22Rv1 (cell line): ENCODE results near the gene SLC8A3.

Experiments used
- H3K27ac ChIP-seq: fragments of 450-650 bp; 2 replicates; pipeline ENCODE4 v1.5.1; 2017
- ZFX ChIP-seq: fragments of 450-650 bp; IDR thresholded peaks from 2 replicates; pipeline ENCODE4 v1.6.1; 2017; ENCODE audit warnings: antibody characterized with exemption, borderline replicate concordance
- TF ChIP-seq, protein P1 (sequence below): fragments of 450-650 bp; IDR thresholded peaks from 2 replicates; pipeline ENCODE4 v1.5.1; 2017; ENCODE audit warnings: mild to moderate bottlenecking

SLC8A3 gene

DNA sequence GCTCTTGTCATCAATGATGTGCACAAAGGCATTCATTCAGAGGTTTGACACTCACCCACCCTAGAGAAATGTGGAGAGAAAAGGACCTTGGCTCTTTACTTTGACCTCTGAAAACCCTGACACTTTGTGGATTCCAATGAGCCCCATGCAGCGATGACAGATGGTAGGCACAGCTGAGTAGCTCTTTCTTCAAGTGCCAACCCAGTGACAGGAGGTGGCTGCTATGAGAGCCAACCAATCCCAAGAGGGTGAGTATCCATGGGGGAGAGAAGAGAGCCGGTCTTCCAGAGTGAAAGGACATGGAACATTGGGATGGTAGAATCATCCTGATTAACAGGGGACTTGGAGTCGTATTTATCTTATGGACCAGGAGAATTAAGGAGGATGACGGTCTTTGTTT is 17.8 kb downstream of the SLC8A3 start:
- H3K27ac ChIP-seq: no peak overlapping the region
- TF ChIP-seq, protein P1, sequence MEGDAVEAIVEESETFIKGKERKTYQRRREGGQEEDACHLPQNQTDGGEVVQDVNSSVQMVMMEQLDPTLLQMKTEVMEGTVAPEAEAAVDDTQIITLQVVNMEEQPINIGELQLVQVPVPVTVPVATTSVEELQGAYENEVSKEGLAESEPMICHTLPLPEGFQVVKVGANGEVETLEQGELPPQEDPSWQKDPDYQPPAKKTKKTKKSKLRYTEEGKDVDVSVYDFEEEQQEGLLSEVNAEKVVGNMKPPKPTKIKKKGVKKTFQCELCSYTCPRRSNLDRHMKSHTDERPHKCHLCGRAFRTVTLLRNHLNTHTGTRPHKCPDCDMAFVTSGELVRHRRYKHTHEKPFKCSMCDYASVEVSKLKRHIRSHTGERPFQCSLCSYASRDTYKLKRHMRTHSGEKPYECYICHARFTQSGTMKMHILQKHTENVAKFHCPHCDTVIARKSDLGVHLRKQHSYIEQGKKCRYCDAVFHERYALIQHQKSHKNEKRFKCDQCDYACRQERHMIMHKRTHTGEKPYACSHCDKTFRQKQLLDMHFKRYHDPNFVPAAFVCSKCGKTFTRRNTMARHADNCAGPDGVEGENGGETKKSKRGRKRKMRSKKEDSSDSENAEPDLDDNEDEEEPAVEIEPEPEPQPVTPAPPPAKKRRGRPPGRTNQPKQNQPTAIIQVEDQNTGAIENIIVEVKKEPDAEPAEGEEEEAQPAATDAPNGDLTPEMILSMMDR: no peak
- TF ChIP-seq ZFX: no peak

DNA sequence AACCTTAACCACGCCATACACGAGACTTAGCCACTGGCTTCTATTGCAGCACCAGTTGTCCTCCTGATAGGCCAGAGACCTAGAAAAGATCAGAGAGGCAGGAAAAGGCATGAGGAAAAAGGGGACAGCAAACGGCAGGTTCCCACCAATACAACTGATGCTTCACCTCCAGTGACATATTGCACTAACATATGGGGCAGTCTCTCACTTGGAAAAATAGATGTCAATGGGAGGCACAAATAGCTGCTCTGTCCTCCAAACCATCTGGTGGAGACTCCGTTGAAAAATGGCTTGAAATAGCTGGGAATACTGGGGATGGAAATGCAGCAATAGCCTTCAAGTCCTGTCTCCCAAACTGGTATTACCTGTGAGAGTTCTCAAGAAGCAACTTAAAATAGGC is 20.3 kb downstream of the SLC8A3 start:
- H3K27ac ChIP-seq: no peak overlapping the region
- TF ChIP-seq, protein P1: no peak
- TF ChIP-seq ZFX: no peak

DNA sequence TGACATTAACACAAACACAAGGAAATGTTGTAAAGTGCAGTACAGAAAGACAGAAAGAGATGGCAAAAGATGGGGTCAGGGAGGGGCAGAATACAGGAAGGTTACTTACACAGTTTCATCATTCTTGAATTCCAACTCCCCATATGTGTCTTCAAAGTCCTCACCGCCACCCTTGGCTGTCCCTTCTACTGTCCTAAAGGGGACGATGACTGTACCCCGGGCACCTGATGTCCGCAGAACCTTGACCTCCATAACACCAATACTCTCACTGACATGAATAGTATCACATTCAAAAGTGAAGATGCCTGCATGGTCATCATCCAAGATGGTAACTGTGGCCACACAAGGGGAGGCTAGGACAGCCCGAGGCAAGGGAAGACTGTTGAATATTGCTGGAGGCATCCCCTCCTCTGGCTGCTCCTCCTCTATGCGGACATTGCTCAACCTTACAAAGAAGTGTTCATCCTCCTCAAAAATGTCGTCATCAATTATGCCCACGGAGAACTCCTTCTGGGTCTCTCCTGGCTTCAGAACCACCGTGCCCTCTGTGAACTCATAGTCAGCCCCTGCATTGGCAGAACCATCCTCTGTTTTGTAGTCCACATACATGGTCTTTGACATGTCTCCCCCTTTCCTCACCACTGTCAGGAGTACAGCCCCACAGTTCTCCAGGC is 22.1 kb downstream of the SLC8A3 start:
- TF ChIP-seq ZFX: no peak
- TF ChIP-seq, protein P1: no peak
- no peak overlapping the region for H3K27ac ChIP-seq

DNA sequence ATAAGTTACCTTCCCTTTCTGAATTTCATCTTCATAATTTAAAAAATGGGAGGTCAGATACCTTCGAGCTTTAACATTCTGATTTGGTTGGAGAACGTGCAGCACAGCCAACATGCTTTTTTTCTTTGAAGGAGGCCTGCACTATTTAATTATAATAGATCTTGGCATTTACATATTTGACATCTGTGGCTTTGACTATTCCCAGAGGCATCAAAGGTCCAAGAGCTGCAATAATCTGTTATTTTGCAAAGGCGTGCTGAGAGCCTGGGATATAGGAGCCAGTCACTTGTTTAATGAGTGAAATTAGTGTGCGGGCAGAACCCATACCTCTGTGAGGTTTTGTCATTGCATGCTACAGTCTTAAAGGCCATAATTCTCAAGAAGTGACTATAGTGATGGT is 26.4 kb downstream of the SLC8A3 start:
- no peak overlapping the region for H3K27ac ChIP-seq
- TF ChIP-seq ZFX: no peak
- TF ChIP-seq, protein P1: no peak

DNA sequence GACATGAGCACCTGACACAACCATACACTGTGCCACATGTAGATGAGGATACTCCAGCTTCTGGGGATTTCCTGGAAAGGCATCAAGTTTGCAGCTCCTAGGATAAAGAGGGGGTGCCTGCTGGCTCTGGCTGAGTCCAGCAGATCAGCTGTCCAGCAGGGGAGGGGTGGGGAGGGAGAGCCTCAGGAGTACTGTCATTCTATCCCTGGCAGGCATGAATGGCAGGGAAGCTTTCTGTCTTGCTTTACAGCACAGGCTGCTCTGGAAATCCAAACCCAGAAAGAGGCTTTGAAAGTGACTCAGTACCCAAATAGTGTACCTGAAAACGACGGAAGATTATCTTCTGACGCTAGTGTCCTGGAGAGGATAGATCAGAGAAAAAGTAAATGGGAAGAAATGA is 32.2 kb downstream of the SLC8A3 start:
- TF ChIP-seq, protein P1: no peak
- TF ChIP-seq ZFX: no peak
- no peak overlapping the region for H3K27ac ChIP-seq

DNA sequence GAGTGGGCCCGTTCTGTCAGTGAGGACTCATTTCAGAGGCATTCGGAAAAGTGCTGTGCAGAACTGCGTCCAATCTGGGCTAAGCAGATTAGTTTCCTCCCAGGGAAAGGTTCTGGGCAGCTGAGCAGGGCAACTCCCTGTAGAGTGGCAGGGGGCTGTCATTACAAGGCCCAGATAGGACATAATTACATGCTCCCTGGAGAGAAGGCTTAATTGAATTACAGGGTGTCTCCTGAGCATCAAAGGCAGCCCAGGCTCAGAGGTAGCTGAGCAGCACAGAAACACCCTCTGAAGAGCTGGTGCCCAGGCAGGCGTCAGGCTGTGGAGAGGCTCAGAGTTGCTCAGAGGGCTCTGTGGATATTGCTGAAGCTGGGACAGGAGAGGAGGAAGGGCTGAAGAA is 36.0 kb downstream of the SLC8A3 start:
- no peak overlapping the region for H3K27ac ChIP-seq
- TF ChIP-seq, protein P1: no peak
- no peak for TF ChIP-seq ZFX

DNA sequence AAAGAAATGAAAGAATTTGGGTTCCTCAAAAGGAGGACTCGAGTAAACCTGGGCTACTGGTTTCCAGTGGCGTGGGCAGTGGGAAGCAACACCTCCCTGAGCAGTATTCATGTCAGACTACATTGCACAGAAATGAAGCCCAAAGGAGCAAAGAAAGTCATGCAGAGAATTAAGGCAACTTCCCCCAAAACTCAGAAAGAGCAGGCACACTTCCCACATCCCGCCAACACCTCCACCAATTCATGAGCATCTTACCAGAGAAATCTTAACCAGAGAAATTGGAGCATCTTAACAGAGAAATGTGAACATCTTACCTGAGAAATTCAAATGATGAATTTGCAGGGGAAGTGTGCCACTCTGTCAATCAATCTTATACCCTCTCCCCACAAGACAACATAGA is 36.7 kb downstream of the SLC8A3 start:
- no peak overlapping the region for H3K27ac ChIP-seq
- no peak for TF ChIP-seq ZFX
- TF ChIP-seq, protein P1: no peak
